Stimulated activated naive CD8-positive, alpha-beta T cell treated with anti-CD3 and anti-CD28 coated beads, Interleukin-15, Interleukin-2, amounts not matched to agents 100 ng/mL and 50 ng/mL, for 24 hours (primary cell): ENCODE data around the gene RPTOR.
"Not testable (repeated sequence)": the region's sequence is repeated elsewhere in the genome, so short reads cannot be mapped to it uniquely, and the experiment has no call there.

ENCODE experiments used
- H3K27ac Mint-ChIP-seq: one replicate; pipeline ENCODE4 v1.8.0; 2021; ENCODE audit warnings: mild to moderate bottlenecking, mixed read lengths
- H3K27me3 Mint-ChIP-seq: one replicate; pipeline ENCODE4 v1.8.0; 2021; ENCODE audit warnings: mixed read lengths
- H3K36me3 Mint-ChIP-seq: one replicate; pipeline ENCODE4 v1.8.0; 2021; ENCODE audit warnings: low read depth, mixed read lengths
- H3K4me1 Mint-ChIP-seq: one replicate; pipeline ENCODE4 v1.8.0; 2021; ENCODE audit warnings: low read depth, mixed read lengths
- H3K4me3 Mint-ChIP-seq: one replicate; pipeline ENCODE4 v1.8.0; 2021; ENCODE audit warnings: mild to moderate bottlenecking, mixed read lengths
- H3K9me3 Mint-ChIP-seq: one replicate; pipeline ENCODE4 v1.8.0; 2021; ENCODE audit warnings: mixed read lengths

Gene RPTOR

DNA sequence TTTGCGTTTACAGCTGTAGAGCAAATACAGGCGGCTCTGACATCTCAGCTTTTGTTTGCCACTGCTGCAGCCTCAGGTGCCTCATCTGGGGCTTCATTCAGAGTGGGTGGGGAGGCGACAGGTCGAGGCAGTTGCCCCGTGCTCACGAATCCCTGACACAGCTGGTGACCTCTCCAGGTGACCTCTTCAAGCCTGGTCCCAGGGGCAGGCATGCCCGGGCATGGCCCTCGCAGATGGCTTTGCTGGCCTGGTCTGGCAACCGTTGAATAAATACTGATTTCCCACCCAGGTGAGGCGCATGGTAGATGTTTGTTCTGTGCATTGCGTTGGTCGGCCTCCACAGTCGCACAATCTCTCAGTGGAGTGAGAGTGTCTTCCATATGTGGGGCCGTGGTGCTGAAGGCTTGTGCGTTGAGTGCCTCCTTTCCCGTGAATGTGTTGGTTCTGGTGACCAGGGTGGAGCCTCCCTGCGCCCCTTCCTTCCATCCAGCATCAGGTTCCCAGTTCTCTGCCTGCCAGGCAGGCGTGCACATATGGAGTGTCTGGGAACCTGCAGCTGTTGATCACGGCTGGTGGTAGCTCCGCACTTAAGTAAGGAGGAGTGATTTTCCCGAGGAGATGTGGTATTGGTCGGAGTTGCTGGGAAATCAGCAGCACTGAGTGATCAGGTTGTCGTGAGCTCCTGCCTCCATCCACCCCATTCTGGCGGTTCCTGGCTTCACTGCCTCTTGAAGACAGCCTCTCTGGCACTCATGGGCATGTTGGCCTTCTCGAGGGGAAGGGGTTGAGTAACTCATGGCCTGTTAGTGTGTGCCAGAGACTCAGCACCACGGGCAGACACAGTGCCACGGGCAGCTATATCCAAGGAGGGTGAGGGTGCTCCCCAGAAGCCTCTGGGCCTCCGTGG is 149.7 kb downstream of the RPTOR start:
- H3K4me1 Mint-ChIP-seq: peaks cover 55% of the 10 kb centered on the region
- no peak overlapping the region for H3K4me3 Mint-ChIP-seq
- no peaks in the 10 kb centered on the region for H3K9me3 Mint-ChIP-seq
- H3K36me3 Mint-ChIP-seq: peaks cover 30% of the 10 kb centered on the region
- H3K27me3 Mint-ChIP-seq: no peaks in the 10 kb centered on the region
- peak overlapping the region; percentile 78 for H3K27ac Mint-ChIP-seq

DNA sequence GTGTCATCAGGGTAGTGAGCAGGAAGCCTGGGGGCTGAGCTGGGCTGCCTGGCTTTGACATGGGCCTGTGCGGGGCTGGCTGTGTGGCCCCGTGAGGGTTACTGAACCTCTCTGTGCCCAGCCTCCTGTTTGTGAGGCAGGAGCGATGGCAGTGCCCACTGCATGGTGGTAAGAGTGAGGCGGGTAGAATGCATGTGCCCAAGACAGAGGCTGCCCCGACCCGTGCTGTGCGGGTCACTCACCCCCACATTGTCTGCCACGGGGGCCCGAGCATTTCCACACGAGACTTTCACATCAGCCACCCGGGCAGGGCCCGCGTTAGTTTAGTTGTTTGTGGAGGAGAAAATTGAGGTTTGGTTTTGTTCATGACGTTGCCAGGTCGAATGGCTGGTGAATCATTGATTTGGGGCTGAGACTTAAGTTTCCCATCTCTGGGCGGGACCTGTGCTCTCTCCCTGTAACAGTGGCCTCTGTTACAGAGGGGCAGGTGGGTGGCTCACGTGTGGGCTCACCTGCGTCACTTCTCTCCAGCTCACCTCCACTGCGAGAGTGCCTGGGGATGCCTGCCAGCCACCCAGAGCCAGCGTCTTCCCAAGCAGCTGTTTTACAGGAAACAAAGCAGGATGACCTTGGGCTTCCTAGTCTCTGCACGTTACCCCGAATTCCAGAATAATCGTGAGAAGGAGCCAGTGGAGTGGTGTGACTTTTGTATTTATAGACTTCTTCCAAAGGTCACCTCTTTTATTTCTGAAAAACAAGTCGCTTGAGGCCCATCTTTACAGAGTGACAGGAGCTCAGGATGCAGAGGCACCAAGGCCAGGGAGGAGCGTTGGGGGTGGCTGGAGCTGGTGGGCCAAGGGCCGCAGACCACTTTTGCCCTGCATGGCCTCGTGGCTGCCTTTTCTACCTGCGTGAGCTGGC is 150.6 kb downstream of the RPTOR start:
- no peak overlapping the region for H3K4me3 Mint-ChIP-seq
- H3K4me1 Mint-ChIP-seq: peaks cover 59% of the 10 kb centered on the region

DNA sequence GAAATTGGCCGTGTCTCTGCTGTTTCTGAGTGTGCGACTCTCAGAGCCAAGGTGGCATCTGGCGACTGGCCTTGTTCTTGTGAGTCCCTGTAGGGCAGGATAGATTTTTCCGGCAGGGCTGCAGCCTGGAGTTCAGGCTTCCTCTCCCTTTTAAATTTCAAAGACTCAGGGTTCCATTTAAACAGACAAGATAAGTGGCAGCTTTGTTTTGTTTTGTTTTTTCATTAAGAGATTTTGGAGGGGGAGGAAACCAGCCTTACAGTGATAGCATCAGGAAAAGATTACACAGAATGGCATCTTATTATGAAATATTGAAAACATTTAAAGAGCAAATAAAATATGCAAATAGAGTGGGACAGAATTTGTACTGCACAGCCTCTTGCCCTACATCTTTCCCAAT is 151.3 kb downstream of the RPTOR start:
- H3K27ac Mint-ChIP-seq: peak overlapping the region; percentile 41
- peaks cover 29% of the 10 kb centered on the region for H3K36me3 Mint-ChIP-seq
- peaks cover 58% of the 10 kb centered on the region for H3K4me1 Mint-ChIP-seq
- H3K27me3 Mint-ChIP-seq: no peaks in the 10 kb centered on the region
- H3K4me3 Mint-ChIP-seq: no peak overlapping the region
- peaks cover 6% of the 10 kb centered on the region for H3K9me3 Mint-ChIP-seq

More for the DNA sequence above, 150.6 kb downstream of the RPTOR start:
- no peaks in the 10 kb centered on the region for H3K27me3 Mint-ChIP-seq
- peaks cover 31% of the 10 kb centered on the region for H3K36me3 Mint-ChIP-seq
- H3K27ac Mint-ChIP-seq: peak overlapping the region; percentile 78
- peaks cover 6% of the 10 kb centered on the region for H3K9me3 Mint-ChIP-seq

- Mint-ChIP-seq H3K27ac (no peak overlapping the region), H3K27me3 (no peaks in the 10 kb centered on the region), H3K4me3 (no peak overlapping the region), H3K9me3 (peaks cover 6% of the 10 kb centered on the region), H3K36me3 (peaks cover 24% of the 10 kb centered on the region), H3K4me1 (peaks cover 53% of the 10 kb centered on the region)
These were observed 151.8 kb downstream of the RPTOR start for GRCh38 chr17:80696456-80696855.

DNA sequence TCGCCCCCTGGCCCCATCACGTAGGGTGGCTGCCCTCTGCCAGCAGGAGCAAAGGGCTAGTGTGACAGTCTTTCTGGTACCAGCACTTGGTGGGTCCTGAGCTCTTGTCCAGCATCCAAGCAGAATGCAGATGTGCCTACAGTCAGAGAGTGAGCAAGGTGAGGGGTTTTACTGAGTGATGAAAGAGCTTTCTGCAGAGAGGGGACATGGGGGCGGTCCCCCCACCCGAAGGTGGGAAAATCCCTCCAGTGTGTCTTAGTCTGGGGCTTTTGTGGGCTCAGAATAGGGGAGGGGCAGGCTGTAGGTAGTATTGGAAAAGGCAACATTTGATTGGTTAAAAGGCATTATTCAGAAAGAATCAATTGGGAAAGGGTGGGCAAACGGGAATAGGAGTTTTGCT is 152.3 kb downstream of the RPTOR start:
- H3K4me3 Mint-ChIP-seq: no peak overlapping the region
- peaks cover 53% of the 10 kb centered on the region for H3K4me1 Mint-ChIP-seq
- no peaks in the 10 kb centered on the region for H3K27me3 Mint-ChIP-seq

GRCh38 chr17:80698297-80698696 is 153.7 kb downstream of the RPTOR start:
- peaks cover 66% of the 10 kb centered on the region for H3K4me1 Mint-ChIP-seq
- H3K9me3 Mint-ChIP-seq: peaks cover 6% of the 10 kb centered on the region
- no peak overlapping the region for H3K27ac Mint-ChIP-seq
- H3K36me3 Mint-ChIP-seq: peaks cover 20% of the 10 kb centered on the region
- no peak overlapping the region for H3K4me3 Mint-ChIP-seq
- no peaks in the 10 kb centered on the region for H3K27me3 Mint-ChIP-seq

More for the DNA sequence above, 152.3 kb downstream of the RPTOR start:
- Mint-ChIP-seq H3K9me3 (peaks cover 6% of the 10 kb centered on the region), H3K27ac (peak overlapping the region; percentile 67), H3K36me3 (peaks cover 19% of the 10 kb centered on the region)

DNA sequence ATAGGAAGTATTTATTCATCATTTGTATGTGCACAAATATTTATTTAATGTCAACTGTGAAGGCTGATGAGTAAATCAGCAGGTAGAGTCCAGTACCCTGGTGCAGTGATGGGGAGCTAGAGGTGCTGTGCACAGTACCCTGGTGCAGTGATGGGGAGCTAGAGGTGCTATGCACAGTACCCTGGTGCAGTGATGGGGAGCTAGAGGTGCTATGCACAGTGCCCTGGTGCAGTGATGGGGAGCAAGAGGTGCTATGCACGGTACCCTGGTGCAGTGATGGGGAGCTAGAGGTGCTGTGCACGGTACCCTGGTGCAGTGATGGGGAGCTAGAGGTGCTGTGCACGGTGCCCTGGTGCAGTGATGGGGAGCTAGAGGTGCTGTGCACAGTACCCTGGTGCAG is 154.6 kb downstream of the RPTOR start:
- H3K9me3 Mint-ChIP-seq, H3K27me3 Mint-ChIP-seq, H3K4me3 Mint-ChIP-seq, H3K27ac Mint-ChIP-seq: not testable (repeated sequence)
- Mint-ChIP-seq H3K36me3 (peaks cover 23% of the 10 kb centered on the region), H3K4me1 (peaks cover 74% of the 10 kb centered on the region)

DNA sequence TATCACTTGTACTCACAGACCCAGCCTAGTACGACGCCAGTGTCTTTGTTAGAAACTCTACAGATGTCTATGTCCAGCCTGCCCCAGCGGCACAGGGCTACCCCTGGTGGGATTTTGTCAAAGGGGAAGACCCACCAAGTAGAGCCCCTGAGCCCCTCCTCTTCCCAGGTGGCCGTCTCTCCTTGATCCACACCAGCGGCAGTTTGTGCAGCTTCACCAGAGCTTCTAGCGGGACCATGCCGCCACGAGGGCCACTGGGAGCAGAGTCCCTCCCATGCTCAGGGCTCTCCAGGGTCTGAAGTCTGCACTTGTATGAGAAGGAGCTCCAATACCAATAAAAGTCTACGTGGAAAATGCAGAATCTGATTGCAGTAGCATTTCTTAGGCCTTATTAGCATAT is 157.1 kb downstream of the RPTOR start:
- no peaks in the 10 kb centered on the region for H3K27me3 Mint-ChIP-seq
- peaks cover 70% of the 10 kb centered on the region for H3K4me1 Mint-ChIP-seq
- H3K27ac Mint-ChIP-seq: no peak overlapping the region
- H3K36me3 Mint-ChIP-seq: peaks cover 38% of the 10 kb centered on the region
- H3K9me3 Mint-ChIP-seq: peaks cover 6% of the 10 kb centered on the region
- H3K4me3 Mint-ChIP-seq: no peak overlapping the region

- Mint-ChIP-seq H3K36me3 (peaks cover 43% of the 10 kb centered on the region), H3K4me1 (peaks cover 63% of the 10 kb centered on the region), H3K27me3 (no peaks in the 10 kb centered on the region)
These were observed 157.9 kb downstream of the RPTOR start for GRCh38 chr17:80702315-80703141.

DNA sequence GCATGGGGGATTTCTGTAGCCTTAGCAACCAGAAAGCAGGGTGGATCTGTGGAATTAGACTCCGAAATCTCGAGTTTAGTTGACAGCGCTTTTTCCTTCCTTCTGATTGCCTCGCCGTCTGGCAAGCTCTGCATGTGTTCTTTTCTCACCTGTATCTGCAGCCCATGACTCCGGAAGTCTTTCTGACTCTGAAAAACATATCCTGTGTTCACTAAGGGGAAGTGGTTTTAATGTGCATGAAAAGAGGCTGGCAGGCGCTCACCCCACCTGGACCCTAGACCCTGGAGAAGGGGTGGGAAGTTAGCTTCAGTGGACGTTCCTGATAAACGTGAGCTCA is 158.5 kb downstream of the RPTOR start:
- Mint-ChIP-seq H3K4me3 (peak overlapping the region; percentile 14), H3K27me3 (no peaks in the 10 kb centered on the region), H3K4me1 (peaks cover 62% of the 10 kb centered on the region), H3K27ac (peak overlapping the region; percentile 78), H3K36me3 (peaks cover 39% of the 10 kb centered on the region), H3K9me3 (peaks cover 6% of the 10 kb centered on the region)

More at GRCh38 chr17:80702315-80703141, 157.9 kb downstream of the RPTOR start:
- no peak overlapping the region for H3K4me3 Mint-ChIP-seq
- no peak overlapping the region for H3K27ac Mint-ChIP-seq
- peaks cover 6% of the 10 kb centered on the region for H3K9me3 Mint-ChIP-seq

GRCh38 chr17:80704381-80704819 is 159.8 kb downstream of the RPTOR start:
- Mint-ChIP-seq H3K27ac (peak overlapping the region; percentile 3), H3K4me3 (no peak overlapping the region), H3K9me3 (peaks cover 6% of the 10 kb centered on the region), H3K4me1 (peaks cover 59% of the 10 kb centered on the region), H3K27me3 (no peaks in the 10 kb centered on the region), H3K36me3 (peaks cover 45% of the 10 kb centered on the region)

- peaks cover 60% of the 10 kb centered on the region for H3K4me1 Mint-ChIP-seq
- H3K4me3 Mint-ChIP-seq: no peak overlapping the region
- no peaks in the 10 kb centered on the region for H3K27me3 Mint-ChIP-seq
- H3K9me3 Mint-ChIP-seq: peaks cover 4% of the 10 kb centered on the region
- H3K36me3 Mint-ChIP-seq: peaks cover 47% of the 10 kb centered on the region
- peak overlapping the region; percentile 47 for H3K27ac Mint-ChIP-seq
These were observed 160.3 kb downstream of the RPTOR start for GRCh38 chr17:80704894-80705293.

DNA sequence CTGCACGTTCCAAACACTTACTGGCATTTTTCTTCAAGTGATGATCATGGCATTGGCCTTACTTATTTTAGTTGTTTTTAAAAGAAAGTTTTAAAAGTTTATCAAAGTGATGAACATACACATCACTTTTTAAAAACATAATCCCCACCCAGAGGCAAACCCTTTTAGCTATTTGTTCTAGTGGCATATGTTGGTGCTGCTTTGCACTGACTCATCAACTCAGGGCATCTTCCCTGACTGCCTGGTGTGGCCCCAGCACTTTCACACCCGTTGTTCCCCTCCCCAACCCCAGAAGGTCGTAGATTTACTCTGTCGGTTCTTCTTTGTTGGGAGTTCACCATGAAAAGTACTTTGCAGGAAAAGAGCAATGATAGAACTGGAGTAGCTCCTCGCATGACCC is 161.3 kb downstream of the RPTOR start:
- Mint-ChIP-seq H3K4me3 (no peak overlapping the region), H3K9me3 (no peaks in the 10 kb centered on the region), H3K27ac (peak overlapping the region; percentile 1), H3K36me3 (peaks cover 45% of the 10 kb centered on the region), H3K4me1 (peaks cover 53% of the 10 kb centered on the region), H3K27me3 (no peaks in the 10 kb centered on the region)

- Mint-ChIP-seq H3K27ac (peak overlapping the region; percentile 1), H3K4me1 (peaks cover 53% of the 10 kb centered on the region), H3K9me3 (no peaks in the 10 kb centered on the region), H3K27me3 (no peaks in the 10 kb centered on the region), H3K4me3 (no peak overlapping the region), H3K36me3 (peaks cover 45% of the 10 kb centered on the region)
These were observed 161.8 kb downstream of the RPTOR start for GRCh38 chr17:80706463-80706867.
